CD4-positive, alpha-beta T cell treated with Interleukin-4 for 4 hours (primary cell): ENCODE results near the gene SLC35E3.

Experiments used
- DNase-seq: peaks from one replicate; pipeline ENCODE4 v3.0.0-alpha.2; 2020

SLC35E3 gene

GRCh38 chr12:68771223-68771925, 25.4 kb downstream of the SLC35E3 start:
- DNase-seq: no peak

GRCh38 chr12:68772714-68773113, 26.7 kb downstream of the SLC35E3 start:
- no peak for DNase-seq

GRCh38 chr12:68773582-68773981, 27.6 kb downstream of the SLC35E3 start:
- no peak for DNase-seq

GRCh38 chr12:68775121-68775630, 29.2 kb downstream of the SLC35E3 start:
- no peak for DNase-seq

DNA sequence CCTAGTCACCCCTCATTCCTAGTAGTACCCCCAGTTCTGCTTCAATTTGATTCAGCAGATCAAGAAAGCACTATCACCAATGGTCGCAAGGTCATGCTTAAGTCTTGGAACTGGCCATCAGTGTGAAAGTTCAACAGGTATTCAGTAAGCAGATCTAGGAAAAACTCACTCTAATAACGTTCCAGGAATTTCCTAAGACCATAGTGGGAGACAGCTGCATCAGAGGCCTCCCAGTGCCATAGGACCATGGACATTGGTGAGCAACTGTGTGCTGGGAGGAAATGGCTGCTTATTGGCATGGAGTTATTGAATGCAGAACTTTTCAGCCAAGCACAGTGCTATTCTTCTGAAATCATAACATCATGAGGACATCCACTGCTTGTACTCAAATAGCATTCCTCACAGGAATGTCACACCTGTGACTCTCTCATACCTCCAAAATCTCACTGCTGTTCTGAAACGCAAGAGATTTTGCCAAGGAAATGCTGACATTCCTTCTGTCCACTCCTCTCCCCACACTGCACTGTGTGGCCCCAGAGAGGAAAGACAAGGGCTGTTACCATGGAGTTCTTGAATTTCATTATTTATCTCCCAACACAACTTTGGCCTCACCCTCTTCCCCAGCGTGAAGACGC, 31.1 kb downstream of the SLC35E3 start:
- DNase-seq: no peak

DNA sequence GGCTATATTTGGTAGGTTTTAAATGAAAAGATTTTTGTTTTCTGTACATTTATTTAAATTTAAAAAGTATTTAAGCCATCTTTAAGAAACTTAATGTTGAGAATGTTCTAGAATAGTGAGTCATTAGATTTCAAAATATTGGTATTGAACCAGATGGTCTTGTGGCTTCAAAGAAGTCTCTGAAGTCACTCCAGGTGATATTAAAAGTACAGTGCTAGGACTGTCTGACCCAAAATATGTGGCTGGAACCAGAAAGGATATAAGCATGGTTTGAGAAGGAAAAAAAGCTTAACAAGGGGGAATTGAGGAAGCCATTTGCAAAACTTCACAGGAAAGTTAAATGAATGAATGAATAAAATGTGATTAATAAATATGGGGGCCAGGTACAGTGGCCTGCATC, 33.3 kb downstream of the SLC35E3 start:
- no peak for DNase-seq

GRCh38 chr12:68780731-68781130, 34.8 kb downstream of the SLC35E3 start:
- DNase-seq: no peak

DNA sequence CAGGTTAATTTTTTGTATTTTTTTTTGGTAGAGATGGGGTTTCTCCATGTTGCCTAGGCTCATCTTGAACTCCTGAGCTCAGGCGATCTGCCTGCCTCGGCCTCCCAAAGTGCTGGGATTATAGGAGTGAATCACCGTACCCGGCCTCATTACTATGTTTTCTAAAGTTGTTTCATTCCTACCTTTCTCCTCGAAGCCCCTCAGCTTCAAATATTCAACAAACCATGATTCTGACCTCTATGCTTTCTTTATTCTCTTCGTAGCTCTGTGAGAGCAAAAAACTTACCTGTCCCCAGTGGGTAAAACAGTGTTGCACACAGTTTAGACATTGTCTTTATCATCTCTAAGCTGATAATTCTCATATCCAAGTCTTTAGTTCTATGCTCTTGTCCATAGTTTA, 35.8 kb downstream of the SLC35E3 start:
- DNase-seq: no peak

DNA sequence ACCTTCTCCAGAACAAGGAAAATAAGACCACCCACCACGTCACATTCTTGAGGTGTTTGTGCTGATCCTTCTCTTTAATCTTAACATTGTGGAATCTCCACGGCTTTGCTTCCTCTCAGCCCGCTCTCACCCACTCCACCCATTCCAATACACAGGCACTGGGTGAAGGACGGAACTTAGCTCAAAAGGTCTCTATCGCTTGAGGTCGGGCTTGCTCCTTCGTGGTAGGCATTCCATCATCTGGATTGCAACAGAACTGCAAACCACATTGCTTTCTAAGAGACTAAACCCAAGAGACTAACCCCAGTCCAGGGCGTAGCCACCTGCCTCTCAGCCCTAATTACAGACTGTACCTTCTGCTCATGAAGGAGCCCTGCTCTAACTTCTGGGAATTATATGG, 38.0 kb downstream of the SLC35E3 start:
- no peak for DNase-seq

GRCh38 chr12:68785358-68785757, 39.4 kb downstream of the SLC35E3 start:
- no peak for DNase-seq

- no peak for DNase-seq
Observed at GRCh38 chr12:68785823-68786222, 39.8 kb downstream of the SLC35E3 start.

GRCh38 chr12:68786929-68787328, 41.0 kb downstream of the SLC35E3 start:
- DNase-seq: no peak

DNA sequence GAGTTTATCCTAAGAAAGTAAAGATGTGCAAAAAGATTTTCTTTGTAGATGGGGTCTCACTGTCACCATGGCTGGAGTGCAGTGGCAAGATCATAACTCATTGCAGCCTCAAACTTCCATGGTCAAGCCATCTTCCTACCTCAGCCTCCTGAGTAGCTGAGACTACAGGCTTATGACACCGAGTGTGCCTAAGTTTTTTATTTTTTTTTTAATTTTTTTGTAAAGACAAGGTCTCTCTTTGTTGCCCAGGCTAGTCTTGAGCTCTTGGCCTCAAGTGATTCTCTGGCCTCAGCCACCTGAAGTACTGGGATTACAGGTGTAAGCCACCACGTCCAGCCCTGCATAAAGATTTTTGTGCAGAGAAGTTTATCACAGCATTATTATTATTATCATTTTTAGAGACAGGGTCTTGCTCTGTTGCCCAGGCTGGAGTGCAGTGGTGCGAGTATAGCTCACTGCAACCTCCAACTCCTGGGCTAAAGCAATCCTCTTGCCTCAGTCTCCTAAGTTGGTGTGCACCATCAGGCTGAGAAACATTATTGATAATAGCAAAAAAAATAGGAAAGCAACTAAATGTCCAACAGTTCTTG, 42.7 kb downstream of the SLC35E3 start:
- DNase-seq: no peak

DNA sequence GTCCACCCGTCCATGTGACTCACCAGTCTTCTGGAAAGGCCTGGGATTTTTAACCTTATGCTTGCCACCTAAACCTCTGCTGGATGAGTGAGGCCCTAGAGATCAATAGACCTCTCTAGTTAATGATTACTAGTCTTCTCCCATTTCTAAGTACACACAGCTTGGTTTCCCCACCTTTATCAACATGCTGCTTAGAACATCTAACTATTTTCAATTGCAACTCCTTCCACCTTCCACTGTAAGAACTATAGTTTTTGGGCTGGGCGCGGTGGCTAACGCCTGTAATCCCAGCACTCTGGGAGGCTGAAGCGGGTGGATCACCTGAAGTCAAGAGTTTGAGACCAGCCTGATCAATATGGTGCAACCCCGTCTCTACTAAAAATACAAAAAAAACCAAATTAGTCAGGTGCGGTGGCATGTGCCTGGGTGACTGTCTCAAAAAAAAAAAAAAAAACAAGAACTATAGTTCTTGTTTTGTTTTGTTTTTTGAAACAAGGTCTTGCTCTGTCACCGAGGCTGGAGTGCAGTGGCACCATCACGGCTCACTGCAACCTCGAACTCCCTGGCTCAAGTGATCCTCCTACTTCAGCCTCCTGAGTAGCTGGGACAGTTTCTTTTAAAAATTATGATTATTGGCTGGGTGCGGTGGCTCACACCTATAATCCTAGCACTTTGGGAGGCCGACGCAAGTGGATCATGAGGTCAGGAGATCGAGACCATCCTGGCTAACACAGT, 43.3 kb downstream of the SLC35E3 start:
- DNase-seq: no peak

DNA sequence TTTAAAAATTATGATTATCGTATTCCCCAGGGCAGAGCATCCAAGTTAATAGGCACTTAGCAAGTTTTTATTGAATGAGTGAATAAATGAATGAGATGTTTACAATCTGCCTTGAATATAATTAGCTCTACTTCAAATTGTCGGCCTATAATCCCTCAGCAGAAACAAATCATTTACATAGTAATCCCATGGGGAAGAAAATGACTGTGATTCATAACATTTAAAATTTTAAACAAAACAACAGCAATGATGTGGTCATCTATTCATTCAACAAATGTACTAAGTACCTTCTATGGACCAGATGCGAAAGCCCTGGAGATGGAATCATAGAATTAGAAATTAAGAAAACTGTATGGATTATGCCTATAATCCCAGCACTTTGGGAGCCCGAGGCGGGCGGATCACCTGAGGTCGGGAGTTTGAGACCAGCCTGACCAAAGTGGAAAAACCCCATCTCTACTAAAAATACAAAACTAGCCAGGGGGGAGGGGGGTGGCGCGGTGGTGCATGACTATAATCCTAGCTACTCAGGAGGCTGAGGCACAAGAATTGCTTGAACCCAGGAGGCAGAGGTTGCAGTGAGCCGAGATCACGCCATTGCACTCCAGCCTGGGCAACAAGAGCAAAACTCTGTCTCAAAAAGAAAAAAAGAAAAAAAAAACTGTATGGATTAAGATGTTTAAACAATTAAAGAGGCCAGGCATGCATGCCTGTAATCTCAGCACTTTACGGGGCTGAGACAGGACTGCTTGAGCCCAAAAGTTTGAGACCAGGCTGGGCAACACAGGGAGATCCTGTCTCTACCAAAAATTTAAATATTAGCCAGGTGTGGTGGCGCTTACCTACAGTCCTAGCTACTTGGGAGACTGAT, 44.3 kb downstream of the SLC35E3 start:
- DNase-seq: no peak

- DNase-seq: no peak
Observed at GRCh38 chr12:68790952-68791234, 44.9 kb downstream of the SLC35E3 start.

- DNase-seq: no peak
Observed at GRCh38 chr12:68791897-68792481, 46.0 kb downstream of the SLC35E3 start.

- peak; percentile 43 for DNase-seq
Observed at GRCh38 chr12:68792952-68793351, 47.0 kb downstream of the SLC35E3 start.

DNA sequence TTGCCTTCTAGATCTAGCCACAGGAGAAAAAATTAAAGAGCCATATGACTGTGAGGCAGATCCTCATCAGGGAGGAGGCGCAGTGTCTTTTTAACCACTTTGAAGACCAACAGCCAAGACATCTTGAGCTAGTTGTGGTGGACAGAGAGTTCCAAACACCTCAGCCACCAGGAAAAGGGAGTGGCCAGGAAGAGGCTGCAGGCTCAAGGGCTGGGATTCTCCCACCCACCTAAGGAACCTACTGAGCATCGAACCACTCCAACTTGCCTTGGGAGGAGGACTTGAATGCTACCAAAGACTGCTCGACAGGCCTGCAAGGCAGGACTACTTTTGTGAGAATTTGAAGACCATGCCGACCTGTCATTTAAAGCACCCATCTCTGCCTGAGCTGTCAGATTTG, 47.5 kb downstream of the SLC35E3 start:
- no peak for DNase-seq

DNA sequence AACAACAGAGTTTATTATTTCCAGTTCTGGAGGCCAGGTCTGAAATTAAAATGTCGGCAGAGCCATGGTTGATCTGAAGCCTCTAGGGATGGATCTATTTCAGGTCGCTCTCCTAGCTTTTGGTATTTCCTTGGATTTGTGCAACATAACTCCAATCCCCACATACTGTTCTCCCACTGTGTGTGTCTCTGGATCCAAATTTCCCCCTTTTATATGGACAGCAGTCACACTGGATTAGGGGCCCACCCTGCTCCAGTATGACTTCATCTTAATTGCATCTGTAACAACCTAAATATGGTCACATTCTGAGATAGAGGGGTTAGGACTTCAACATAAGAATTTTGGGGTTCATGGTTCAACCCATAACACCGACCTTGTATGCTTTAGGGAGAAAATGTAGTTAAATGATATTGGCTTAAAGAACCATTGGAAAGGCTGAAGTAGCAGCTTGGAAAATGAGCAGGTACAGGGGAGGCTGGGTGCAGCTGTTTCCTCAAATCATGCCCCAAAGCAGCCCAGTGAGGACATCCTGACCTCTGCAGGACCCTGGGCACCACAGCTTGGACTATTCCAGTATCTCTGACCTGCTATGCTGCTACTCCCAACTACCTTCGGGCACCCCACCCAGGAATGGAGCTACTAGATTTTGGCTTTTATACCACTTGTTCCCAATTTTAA, 48.1 kb downstream of the SLC35E3 start:
- no peak for DNase-seq

- no peak for DNase-seq
Observed at GRCh38 chr12:68794653-68795251, 48.8 kb downstream of the SLC35E3 start.
